Heart left ventricle (tissue), 13 donors: ENCODE results near the gene NSMCE1.

Source experiments
- CTCF ChIP-seq, 12 donors: fragments of 200-600 bp; sonication (generic) in 4 of 12; IDR thresholded peaks; one replicate each; pipeline versions ENCODE4 v1.5.0 to v1.8.0; 2018 to 2022; ENCODE audit warnings: antibody characterized with exemption in 12 of 12, mild to moderate bottlenecking in 5 of 12
- POLR2A ChIP-seq, 2 donors: fragments of 450-650 bp; IDR thresholded peaks; one replicate each; pipeline ENCODE4 v1.6.1; 2017; ENCODE audit warnings: antibody characterized with exemption in 2 of 2, mild to moderate bottlenecking in 2 of 2, moderate library complexity in 2 of 2
- donor health status: ischemic (EF 13 %, LVEDD 7.1; RV severe dilation, severe dysfunction).
- donor health status: DM: no; HTN: yes; CAD: no.
- donor health status: DM: no; HTN: no; CAD: no.
- donor health status: ischemic (EF 25% LVEDD 6.9; RV normal size, moderate dysfunction).
- donor health status: ischemic (EF 25% LVEDD 5.7; RV mildly dilated, moderate dysfunction).
- donor health status: ischemic (EF 35%, LVEDD 5.7; RV mildly dilated, moderate dysfunction).
- donor health status: nonischemic (EF 11% LVEDD 7.7; RV severe dilation, severe dysfunction).
- donor health status: DM: yes; HTN: yes; CAD: no.
- donor health status: PGD.
- donor health status: ischemic (EF 29% LVEDD 5.4; RV normal size, mild dysfunction).
- donor health status: nonischemic (EF 23%, LVEDD 6.1; RV moderate dilation, normal function).

GRCh38 chr16:27226476-27226875, 42.1 kb downstream of the NSMCE1 start:
- TF ChIP-seq POLR2A (IDR thresholded peaks at IDR 0.05): no peak
- no peak for TF ChIP-seq CTCF (IDR thresholded peaks at IDR 0.05)
